Measurements from ENCODE around the gene KCNK17.

GRCh38 chr6:39250507-39250906 is 63.7 kb downstream of the KCNK17 start:
- TF ChIP-seq POLR2A (IDR thresholded peaks at IDR 0.05; ENCODE audit: borderline replicate concordance, extremely low read depth, insufficient read depth, insufficient read length) (no peak), EZH2phosphoT487 (IDR thresholded peaks at IDR 0.05; ENCODE audit: borderline replicate concordance) (no peak), CTCF (IDR thresholded peaks at IDR 0.05 in 2 of 3, conservative IDR thresholded peaks at IDR 0.05 in 1 of 3; ENCODE audit: borderline replicate concordance in 1 of 3, insufficient read depth in 1 of 3, low read depth in 2 of 3, low read length in 2 of 3) (no peak), EZH2 (IDR thresholded peaks at IDR 0.05) (no peak), EGR1 (IDR thresholded peaks at IDR 0.05; ENCODE audit: low read depth) (no peak)
